K562 (cell line): Measurements from ENCODE around the gene TUBB6. TPM values are rescaled to one million over a fixed set of nuclear protein-coding genes. Genes with fewer than 3 reads are reported as not detected.

Experiments
- ATAC-seq: fragments of 200-7000 bp; cut with Tn5 transposase; 3 replicates; pipeline ENCODE4 v1.9.1; 2020; ENCODE audit warnings: moderate library complexity
- BruUV-seq: library from RNA; stranded (reverse); fragments of 400-500 nt; replicated peaks from 2 replicates; lab custom pipeline; 2021; lab: Mats Ljungman, UMichigan
- CTCF ChIA-PET: fragments of 300-600 bp; formaldehyde crosslinking; extraction: SDS; loops from one replicate; lab custom pipeline; 2021; ENCODE audit warnings: low intra/inter-chr PET ratio; lab: Yijun Ruan, JAX
- POLR2A ChIA-PET: fragments of 300-600, 350-650 bp; sonication (Branson Sonifier 250); formaldehyde crosslinking; extraction: SDS; loops from one replicate; lab custom pipeline; 2021; ENCODE audit warnings: antibody characterized with exemption, inconsistent platforms; lab: Yijun Ruan, JAX
- DNase-seq, 4 experiments: peaks; one replicate each; pipeline versions ENCODE4 v3.0.0 to v3.0.0-alpha.2; 2011 to 2018; ENCODE audit warnings: low spot score in 3 of 4, mixed read lengths in 3 of 4; ENCODE audit errors: extremely low read depth in 1 of 4
- FAIRE-seq: peaks from 2 replicates; lab custom pipeline; 2011; peaks lifted over from hg19 to GRCh38; lab: Jason Lieb, UNC
- H2AFZ ChIP-seq: 2 replicates; pipeline ENCODE4 v1.6.0; 2011; ENCODE audit warnings: low read depth, low read length, control low read depth, inconsistent platforms
- H3K27ac ChIP-seq: fragments of 200-600 bp; 3 replicates; pipeline ENCODE4 v1.8.0; 2011; ENCODE audit warnings: low read depth, mild to moderate bottlenecking, control low read depth, inconsistent platforms, low read length, moderate library complexity, mixed read lengths; ENCODE audit errors: extremely low read depth
- H3K27me3 ChIP-seq, 2 experiments: fragments of 300-600 bp in 1 of 2; 2 replicates in 1 of 2; 3 replicates in 1 of 2; pipeline versions ENCODE4 v1.6.0 to v1.8.0; 2011; ENCODE audit warnings: inconsistent platforms in 2 of 2, low read length in 2 of 2, mild to moderate bottlenecking in 1 of 2, mixed read lengths in 1 of 2, moderate library complexity in 1 of 2; ENCODE audit not compliant: control insufficient read depth in 2 of 2, insufficient read depth in 2 of 2
- H3K36me3 ChIP-seq: fragments of 300-600 bp; 3 replicates; pipeline ENCODE4 v1.8.0; 2011; ENCODE audit warnings: mild to moderate bottlenecking, low read length, inconsistent platforms; ENCODE audit not compliant: control insufficient read depth, insufficient read depth
- H3K4me1 ChIP-seq, 2 experiments: fragments of 200-600 bp in 1 of 2; replicated peaks in 1 of 2; 2 replicates in 1 of 2; 3 replicates in 1 of 2; pipeline versions ENCODE4 v1.5.1 to v1.8.0; 2011; ENCODE audit warnings: inconsistent platforms in 2 of 2, low read length in 2 of 2, mild to moderate bottlenecking in 1 of 2, mixed read lengths in 1 of 2, moderate library complexity in 1 of 2; ENCODE audit not compliant: control insufficient read depth in 2 of 2, insufficient read depth in 2 of 2
- H3K4me2 ChIP-seq: 2 replicates; pipeline ENCODE4 v1.6.1; 2011; ENCODE audit warnings: low read length, control low read depth, inconsistent platforms, mixed read lengths; ENCODE audit not compliant: insufficient read depth
- H3K4me3 ChIP-seq: fragments of 200-600 bp; sonication (generic), shearing (Covaris generic); 2 replicates; pipeline ENCODE4 v1.5.1; 2016; ENCODE audit warnings: control low read depth, inconsistent platforms
- H3K79me2 ChIP-seq: fragments of 200-600 bp; 3 replicates; pipeline ENCODE4 v1.8.0; 2011; ENCODE audit warnings: low read length, inconsistent platforms; ENCODE audit not compliant: control insufficient read depth, insufficient read depth
- H3K9ac ChIP-seq, 2 experiments: 2 replicates each; pipeline versions ENCODE4 v1.6.0 to v1.6.1; 2011; ENCODE audit warnings: low read depth in 2 of 2, low read length in 2 of 2, control low read depth in 1 of 2, inconsistent platforms in 1 of 2, mild to moderate bottlenecking in 1 of 2, mixed read lengths in 1 of 2; ENCODE audit not compliant: insufficient read depth in 1 of 2
- H3K9me1 ChIP-seq: one replicate; pipeline ENCODE4 v1.6.0; 2011; ENCODE audit warnings: inconsistent platforms, mild to moderate bottlenecking, low read length, moderate library complexity; ENCODE audit not compliant: control insufficient read depth, insufficient read depth
- H3K9me3 ChIP-seq: replicated peaks from 2 replicates; pipeline ENCODE4 v1.5.1; 2011; ENCODE audit warnings: low read depth, low read length, inconsistent platforms; ENCODE audit not compliant: control insufficient read depth, insufficient read depth
- H4K20me1 ChIP-seq: replicated peaks from 2 replicates; pipeline ENCODE4 v1.6.1; 2011; ENCODE audit warnings: low read length, inconsistent platforms, mixed read lengths; ENCODE audit not compliant: control insufficient read depth, insufficient read depth
- ATF1 ChIP-seq, 2 experiments: fragments of 450-650 bp in 1 of 2; IDR thresholded peaks; 2 replicates each; pipeline ENCODE4 v1.6.1; 2016; ENCODE audit warnings: missing compliant biosample characterization in 1 of 2, missing genetic modification characterization in 1 of 2
- CHD2 ChIP-seq: IDR thresholded peaks from 2 replicates; pipeline ENCODE4 v1.6.1; 2011; ENCODE audit warnings: low read depth, low read length
- HNRNPLL ChIP-seq: fragments of 200-400 bp; formaldehyde crosslinking; IDR thresholded peaks from 2 replicates; pipeline ENCODE4 v1.6.1; 2017; ENCODE audit warnings: low read length, low read depth, mild to moderate bottlenecking; ENCODE audit not compliant: poor library complexity, severe bottlenecking
- MBD2 ChIP-seq: sonication (generic); IDR thresholded peaks from 2 replicates; pipeline ENCODE4 v1.6.1; 2016; ENCODE audit warnings: low read depth, borderline replicate concordance
- MCM2 ChIP-seq: fragments of 450-650 bp; IDR thresholded peaks from 2 replicates; pipeline ENCODE4 v1.6.1; 2017; ENCODE audit warnings: low read depth, mild to moderate bottlenecking
- MEIS2 ChIP-seq: fragments of 450-650 bp; IDR thresholded peaks from 2 replicates; pipeline ENCODE4 v1.6.1; 2014; ENCODE audit warnings: mild to moderate bottlenecking; ENCODE audit not compliant: partially characterized antibody
- RBFOX2 ChIP-seq: fragments of 200-400 bp; formaldehyde crosslinking; IDR thresholded peaks from 2 replicates; pipeline ENCODE4 v1.6.1; 2017; ENCODE audit warnings: low read depth, mild to moderate bottlenecking, low read length, moderate library complexity
- SIN3A ChIP-seq, 2 experiments: fragments of 150-350 bp in 1 of 2; IDR thresholded peaks; 2 replicates each; pipeline ENCODE4 v1.6.1; 2011 to 2016; ENCODE audit warnings: borderline replicate concordance in 2 of 2, low read depth in 2 of 2, low read length in 2 of 2, mild to moderate bottlenecking in 2 of 2, moderate library complexity in 2 of 2; ENCODE audit not compliant: control insufficient read depth in 1 of 2
- TAF15 ChIP-seq: fragments of 200-400 bp; formaldehyde crosslinking; IDR thresholded peaks from 2 replicates; pipeline ENCODE4 v1.6.1; 2017; ENCODE audit warnings: mild to moderate bottlenecking, low read depth, low read length, moderate library complexity
- TEAD2 ChIP-seq: fragments of 450-650 bp; IDR thresholded peaks from 2 replicates; pipeline ENCODE4 v1.6.1; 2016; ENCODE audit warnings: missing genetic modification characterization, control low read depth, missing compliant biosample characterization
- ZBTB1 ChIP-seq: sonication (generic); formaldehyde crosslinking; IDR thresholded peaks from 2 replicates; pipeline ENCODE4 v1.8.1; 2023; ENCODE audit warnings: missing genetic modification reagents, low read depth, mild to moderate bottlenecking, borderline replicate concordance
- ZBTB33 ChIP-seq: sonication (generic); formaldehyde crosslinking; IDR thresholded peaks from 2 replicates; pipeline ENCODE4 v1.8.1; 2023; ENCODE audit warnings: mild to moderate bottlenecking, missing genetic modification reagents
- ZSCAN29 ChIP-seq: fragments of 450-650 bp; IDR thresholded peaks from 2 replicates; pipeline ENCODE4 v1.6.1; 2017
- WGBS: fragments of 100-300 bp; shearing (Covaris generic); methylation state at CpG from one replicate; pipeline ENCODE4 v1.1.6; 2016; ENCODE audit warnings: low coverage, mixed read lengths; ENCODE audit not compliant: insufficient coverage; ENCODE audit errors: missing lambda C conversion rate; 5-methylcytosine and 5-hydroxymethylcytosine counted together
- in situ Hi-C: fragments of 300-500 bp; cut with MboI; formaldehyde crosslinking; loops from 4 replicates; pipeline ENCODE4 v1.15.0; 2018; ENCODE audit warnings: inconsistent platforms, mixed read lengths
- intact Hi-C: fragments of 100-400 bp; cut with micrococcal nuclease; formaldehyde crosslinking; loops from 2 replicates; pipeline ENCODE4 v1.14.2; 2022
- polyA plus RNA-seq, 8 experiments: library from polyadenylated mRNA; depleted of rRNA in 4 of 8; stranded (reverse) in 5 of 8; unstranded in 3 of 8; fragments of >200 nt; fragmentation: Nextera tagmentation in 2 of 8; fragmentation: Illumina TruSeq in 1 of 8; extraction: Ambion mirVana in 2 of 8; extraction: Trizol in 1 of 8; gene quantifications; 2 replicates each; pipeline versions ENCODE4 v1.2.1 to v1.2.3, GENCODE V29; 2011 to 2014; ENCODE audit warnings: inconsistent platforms in 1 of 8, missing spikeins in 1 of 8
- total RNA-seq, 7 experiments: library from RNA; depleted of rRNA in 6 of 7; stranded (reverse); fragments of >200 nt in 6 of 7; fragmentation: Illumina TruSeq in 2 of 7; extraction: Trizol in 2 of 7; gene quantifications; 2 replicates each; pipeline versions ENCODE4 v1.2.1 to v1.2.3, GENCODE V29; 2011 to 2021; ENCODE audit warnings: low replicate concordance in 1 of 7
- TF ChIP-seq, protein P1 (sequence below), 2 experiments: fragments of 450-650 bp; IDR thresholded peaks; 2 replicates each; pipeline ENCODE4 v1.6.1; 2016

Gene TUBB6
- total and polyA plus RNA-seq, 9 of the 15 experiments (the other 6 are each of a cell fraction or from before 2014, with no cell fraction given) = 43.9 to 404 (median 81.1) TPM

DNA sequence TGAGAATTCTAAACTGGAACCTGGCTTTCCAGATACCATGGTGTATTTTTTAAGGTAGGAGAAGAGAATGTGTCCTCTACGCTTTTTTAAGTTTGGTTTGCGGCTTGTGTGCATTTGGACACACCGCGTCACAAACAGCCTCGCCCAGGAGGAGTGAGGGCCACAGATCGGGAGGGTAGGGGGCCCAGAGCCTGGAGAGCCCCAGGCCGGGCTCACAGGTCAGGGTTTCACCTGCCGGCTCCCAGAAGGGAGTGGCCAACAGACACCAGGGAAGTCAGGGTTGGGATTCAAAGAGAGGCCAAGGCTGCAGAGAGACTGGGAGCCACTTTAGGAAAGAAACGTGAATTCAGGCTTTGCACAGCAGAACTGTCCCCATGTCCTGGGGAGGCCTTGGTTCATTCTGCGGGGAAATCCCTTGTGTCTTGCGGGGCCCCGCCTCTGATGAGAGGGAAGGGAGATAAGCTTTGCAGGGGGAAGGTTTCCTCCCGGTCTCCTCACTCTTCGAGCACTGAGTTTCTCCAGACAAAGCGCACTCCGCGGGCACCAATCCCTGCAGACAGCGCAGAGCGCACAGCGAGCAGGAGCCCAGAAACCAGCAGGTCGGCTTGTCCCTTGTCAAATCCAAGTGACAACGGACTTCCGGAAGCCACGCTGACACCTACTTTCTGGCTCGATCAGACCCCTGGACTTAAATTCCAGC is 2.0 kb upstream of the TUBB6 start (continued):
- TF ChIP-seq TEAD2 (no peak), MEIS2 (no peak), ATF1 (CRISPR knock-in tag; IDR thresholded peaks at IDR 0.05) (no peak), ATF1 (tag; IDR thresholded peaks at IDR 0.05) (no peak), ZBTB1 (CRISPR knock-in tag) (no peak), HNRNPLL (no peak), CHD2 (no peak), SIN3A (IDR thresholded peaks at IDR 0.05; ENCODE audit: borderline replicate concordance in 2 of 2, control insufficient read depth in 1 of 2, low read depth in 2 of 2, low read length in 2 of 2) (no peak)

DNA sequence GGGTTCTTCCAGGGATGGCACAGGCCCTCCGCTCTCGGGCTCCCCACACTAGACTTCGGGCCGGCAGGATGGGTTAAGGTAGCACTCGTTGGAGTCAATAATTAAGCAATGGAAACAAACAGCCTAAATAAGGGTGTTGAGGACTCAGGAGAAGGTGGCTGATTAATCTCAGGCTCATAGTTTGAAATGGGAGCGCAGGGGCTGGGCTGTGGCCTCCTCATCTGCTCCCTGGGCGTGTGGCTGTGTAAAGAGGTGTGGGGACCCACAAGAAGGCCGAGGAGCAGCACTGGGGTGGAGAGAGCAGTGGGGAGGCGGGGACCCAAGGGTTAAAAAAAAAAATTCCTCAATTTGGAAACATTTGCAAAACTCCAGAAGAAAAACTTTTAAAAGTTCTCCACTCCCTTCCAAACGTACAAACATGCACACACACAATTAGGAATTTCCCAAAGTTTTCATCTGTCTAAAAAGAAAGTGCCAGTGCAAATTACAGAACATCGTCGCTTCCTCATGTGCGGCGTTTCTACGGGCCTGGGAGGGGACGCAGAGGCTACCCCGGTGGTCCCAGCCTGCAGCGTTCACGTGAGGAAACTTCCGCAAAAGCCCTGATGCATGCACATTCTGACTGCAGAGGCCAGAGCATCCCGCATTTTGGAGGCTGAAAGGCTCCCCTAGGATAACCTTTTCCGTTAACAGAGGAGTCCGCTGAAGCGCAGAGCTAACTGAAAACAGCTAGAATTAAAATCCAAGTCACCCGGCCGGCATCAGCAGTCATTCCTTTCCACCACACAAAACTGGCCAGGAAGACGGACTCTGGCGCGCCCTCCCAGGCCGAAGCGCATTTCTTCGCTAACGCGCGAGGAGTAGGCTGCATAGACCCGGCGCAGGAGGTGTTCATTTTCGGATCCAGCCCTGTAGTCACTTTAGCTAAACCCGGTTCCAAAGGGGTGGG is 1.0 kb upstream of the TUBB6 start:
- ChIA-PET CTCF (no interaction called here), POLR2A (interaction anchor here (0.6 to 4.3 kb wide), 5 partner anchors 9 to 416 kb away, joined by 3 to 19 read pairs (median 6); no protein-coding TSS in a partner anchor)
- FAIRE-seq = no peak
- H4K20me1 ChIP-seq = no peaks in the 10 kb centered on the region
- ATAC-seq = no peak
- TSS peak; percentile 82 for BruUV-seq
- peak overlapping the region; percentile 11 to 77; a peak in 2 of 4 replicates for H3K9ac ChIP-seq
- peaks cover 20% of the 10 kb centered on the region for H3K9me3 ChIP-seq
- WGBS = 87% methylated on average over 39 of the region's 39 CpGs
- H3K36me3 ChIP-seq = peaks cover 25% of the 10 kb centered on the region
- peak overlapping the region; percentile 86 for H2AFZ ChIP-seq
- no peak overlapping the region; the same call in 1 of the 2 replicates for H3K4me3 ChIP-seq
- H3K9me1 ChIP-seq = peaks cover 4% of the 10 kb centered on the region
- peak overlapping the region; percentile 69 for H3K4me2 ChIP-seq
- H3K4me1 ChIP-seq = peaks cover 50 to 66% of the 10 kb centered on the region in 2 experiments
- no peak for DNase-seq
- H3K27me3 ChIP-seq = no peaks in the 10 kb centered on the region
- H3K27ac ChIP-seq = peak overlapping the region; percentile 41; the same call in 2 of the 3 replicates
- intact Hi-C loops (no loop called here), in situ Hi-C loops (no loop called here)
- peaks cover 29% of the 10 kb centered on the region for H3K79me2 ChIP-seq
- 0 out of 2 replicates have a peak, but pooled peaks have one; percentile 4 for TF ChIP-seq RBFOX2
- no peak for TF ChIP-seq MCM2
- TF ChIP-seq MBD2 = 0 out of 2 replicates have a peak, but pooled peaks have one; percentile 19
- no peak for TF ChIP-seq TAF15
- peak; percentile 86; the same call in 1 of the 2 replicates for TF ChIP-seq ZBTB33 (CRISPR knock-in tag)
- TF ChIP-seq, protein P1, sequence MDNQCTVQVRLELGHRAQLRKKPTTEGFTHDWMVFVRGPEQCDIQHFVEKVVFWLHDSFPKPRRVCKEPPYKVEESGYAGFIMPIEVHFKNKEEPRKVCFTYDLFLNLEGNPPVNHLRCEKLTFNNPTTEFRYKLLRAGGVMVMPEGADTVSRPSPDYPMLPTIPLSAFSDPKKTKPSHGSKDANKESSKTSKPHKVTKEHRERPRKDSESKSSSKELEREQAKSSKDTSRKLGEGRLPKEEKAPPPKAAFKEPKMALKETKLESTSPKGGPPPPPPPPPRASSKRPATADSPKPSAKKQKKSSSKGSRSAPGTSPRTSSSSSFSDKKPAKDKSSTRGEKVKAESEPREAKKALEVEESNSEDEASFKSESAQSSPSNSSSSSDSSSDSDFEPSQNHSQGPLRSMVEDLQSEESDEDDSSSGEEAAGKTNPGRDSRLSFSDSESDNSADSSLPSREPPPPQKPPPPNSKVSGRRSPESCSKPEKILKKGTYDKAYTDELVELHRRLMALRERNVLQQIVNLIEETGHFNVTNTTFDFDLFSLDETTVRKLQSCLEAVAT (IDR thresholded peaks at IDR 0.05) = peak in 1 of 2 experiments; percentile 62; a peak in 1 of 4 replicates
- TF ChIP-seq ZSCAN29 = peak; percentile 67; the same call in 1 of the 2 replicates
